Measurements from ENCODE around the gene GPR62. TPM values are rescaled to one million over a fixed set of nuclear protein-coding genes. Genes with fewer than 3 reads are reported as not detected.
"Not testable (repeated sequence)": the region's sequence is repeated elsewhere in the genome, so short reads cannot be mapped to it uniquely, and the experiment has no call there.

GPR62 gene, protein sequence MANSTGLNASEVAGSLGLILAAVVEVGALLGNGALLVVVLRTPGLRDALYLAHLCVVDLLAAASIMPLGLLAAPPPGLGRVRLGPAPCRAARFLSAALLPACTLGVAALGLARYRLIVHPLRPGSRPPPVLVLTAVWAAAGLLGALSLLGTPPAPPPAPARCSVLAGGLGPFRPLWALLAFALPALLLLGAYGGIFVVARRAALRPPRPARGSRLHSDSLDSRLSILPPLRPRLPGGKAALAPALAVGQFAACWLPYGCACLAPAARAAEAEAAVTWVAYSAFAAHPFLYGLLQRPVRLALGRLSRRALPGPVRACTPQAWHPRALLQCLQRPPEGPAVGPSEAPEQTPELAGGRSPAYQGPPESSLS
- total RNA-seq = under 1 TPM in 1 of 2 donors, not detected in 1; 0.10 TPM

GRCh38 chr3:51955175-51955892 is at the start of gene GPR62:
Gene GPR62 (plus strand): TSS chr3:51955381. CDS start chr3:51955653, 272 bp downstream.
- Mint-ChIP-seq H3K4me1 (ENCODE audit: low read depth) (no peaks in the 10 kb centered on the region), H3K27ac (no peak within 1 kb of the TSS), H3K9me3 (no peaks in the 10 kb centered on the region), H3K27me3 (ENCODE audit: low read depth) (peaks cover 27% of the 10 kb centered on the region), H3K4me3 (peak within 1 kb of the TSS; percentile 48 to 65), H3K36me3 (ENCODE audit: insufficient read depth in 2 of 2) (peaks cover 0 to 2% of the 10 kb centered on the region in 2 donors)
- ATAC-seq (replicated peaks in 1 of 2) (no peak), DNase-seq (no peak)

GRCh38 chr3:51908026-51908425 is 47.2 kb upstream of the GPR62 start:
- no peak for DNase-seq
- peaks cover 38% of the 10 kb centered on the region for H3K27me3 Mint-ChIP-seq (ENCODE audit: low read depth)
- H3K4me1 Mint-ChIP-seq (ENCODE audit: low read depth) = no peaks in the 10 kb centered on the region
- no peak overlapping the region for H3K27ac Mint-ChIP-seq
- peaks cover 5 to 9% of the 10 kb centered on the region in 2 donors for H3K9me3 Mint-ChIP-seq
- no peak for ATAC-seq (replicated peaks in 1 of 2)
- no peak overlapping the region for H3K4me3 Mint-ChIP-seq
- H3K36me3 Mint-ChIP-seq (ENCODE audit: insufficient read depth in 2 of 2) = peaks cover 8 to 15% of the 10 kb centered on the region in 2 donors

- no peaks in the 10 kb centered on the region for H3K9me3 Mint-ChIP-seq
- H3K27ac Mint-ChIP-seq = no peak overlapping the region
- no peaks in the 10 kb centered on the region for H3K36me3 Mint-ChIP-seq (ENCODE audit: insufficient read depth in 2 of 2)
- DNase-seq (no peak), ATAC-seq (replicated peaks in 1 of 2) (no peak)
- H3K4me1 Mint-ChIP-seq (ENCODE audit: low read depth) = no peaks in the 10 kb centered on the region
- H3K4me3 Mint-ChIP-seq = no peak overlapping the region
- H3K27me3 Mint-ChIP-seq (ENCODE audit: low read depth) = no peaks in the 10 kb centered on the region
Measured at GRCh38 chr3:51916418-51916817, 38.8 kb upstream of the GPR62 start.

DNA sequence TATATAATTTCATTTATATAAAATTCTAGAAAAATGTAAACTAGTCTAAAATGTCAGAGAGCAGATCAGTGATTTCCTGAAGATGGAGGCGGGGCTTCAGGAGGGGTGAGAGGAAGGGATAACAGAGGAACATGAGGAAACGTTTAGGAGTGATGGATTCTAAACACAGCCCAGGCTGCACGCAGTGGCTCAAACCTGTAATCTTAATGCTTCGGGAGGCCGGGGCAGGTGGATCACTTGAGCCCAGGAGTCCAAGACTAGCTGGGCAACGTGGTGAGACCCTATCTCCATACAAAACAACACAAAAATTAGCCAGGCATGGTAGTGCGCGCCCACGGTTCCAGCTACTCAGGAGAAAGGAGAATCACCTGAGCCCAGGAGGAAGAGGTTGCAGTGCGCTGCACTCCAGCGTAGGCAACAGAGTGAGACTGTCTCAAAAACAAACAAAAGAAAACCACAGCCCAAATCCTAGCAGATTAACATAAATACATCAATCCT is 34.1 kb upstream of the GPR62 start:
- ATAC-seq (replicated peaks in 1 of 2) = no peak
- Mint-ChIP-seq H3K36me3 (ENCODE audit: insufficient read depth in 2 of 2) (no peaks in the 10 kb centered on the region), H3K27ac (no peak overlapping the region), H3K9me3 (no peaks in the 10 kb centered on the region), H3K4me3 (no peak overlapping the region), H3K4me1 (ENCODE audit: low read depth) (no peaks in the 10 kb centered on the region), H3K27me3 (ENCODE audit: low read depth) (no peaks in the 10 kb centered on the region)
- DNase-seq = no peak

- no peak for ATAC-seq (replicated peaks in 1 of 2)
- peaks cover 0 to 2% of the 10 kb centered on the region in 2 donors for H3K36me3 Mint-ChIP-seq (ENCODE audit: insufficient read depth in 2 of 2)
Measured at GRCh38 chr3:51927061-51927977, 27.9 kb upstream of the GPR62 start.

DNA sequence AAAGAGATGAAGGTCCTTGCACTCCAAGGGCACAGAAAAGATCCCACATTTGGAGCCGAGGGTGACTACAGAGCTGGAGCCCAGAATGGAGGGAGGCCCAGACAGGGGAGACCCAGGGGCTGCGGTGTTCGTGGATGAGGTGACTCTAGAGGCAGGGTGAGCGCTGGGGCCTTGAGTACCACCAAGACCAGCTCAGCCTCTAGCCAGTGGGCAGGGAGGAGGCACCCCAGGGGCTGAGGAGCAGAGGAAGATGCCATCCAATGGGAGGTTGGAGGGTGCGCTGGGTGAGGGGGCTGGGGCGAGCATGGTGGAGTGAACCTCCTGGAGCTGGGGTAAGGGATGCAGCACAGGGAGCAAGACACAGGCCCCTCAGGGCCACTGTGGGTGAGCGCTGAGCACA is 26.7 kb upstream of the GPR62 start:
- Mint-ChIP-seq H3K4me3 (no peak overlapping the region), H3K27me3 (ENCODE audit: low read depth) (no peaks in the 10 kb centered on the region), H3K36me3 (ENCODE audit: insufficient read depth in 2 of 2) (peaks cover 0 to 2% of the 10 kb centered on the region in 2 donors), H3K9me3 (no peaks in the 10 kb centered on the region), H3K27ac (no peak overlapping the region), H3K4me1 (ENCODE audit: low read depth) (no peaks in the 10 kb centered on the region)
- no peak for DNase-seq
- no peak for ATAC-seq (replicated peaks in 1 of 2)

More at GRCh38 chr3:51927061-51927977, 27.9 kb upstream of the GPR62 start:
- DNase-seq = no peak
- no peak overlapping the region for H3K27ac Mint-ChIP-seq
- H3K4me1 Mint-ChIP-seq (ENCODE audit: low read depth) = no peaks in the 10 kb centered on the region
- no peak overlapping the region for H3K4me3 Mint-ChIP-seq
- H3K27me3 Mint-ChIP-seq (ENCODE audit: low read depth) = no peaks in the 10 kb centered on the region
- H3K9me3 Mint-ChIP-seq = no peaks in the 10 kb centered on the region

DNA sequence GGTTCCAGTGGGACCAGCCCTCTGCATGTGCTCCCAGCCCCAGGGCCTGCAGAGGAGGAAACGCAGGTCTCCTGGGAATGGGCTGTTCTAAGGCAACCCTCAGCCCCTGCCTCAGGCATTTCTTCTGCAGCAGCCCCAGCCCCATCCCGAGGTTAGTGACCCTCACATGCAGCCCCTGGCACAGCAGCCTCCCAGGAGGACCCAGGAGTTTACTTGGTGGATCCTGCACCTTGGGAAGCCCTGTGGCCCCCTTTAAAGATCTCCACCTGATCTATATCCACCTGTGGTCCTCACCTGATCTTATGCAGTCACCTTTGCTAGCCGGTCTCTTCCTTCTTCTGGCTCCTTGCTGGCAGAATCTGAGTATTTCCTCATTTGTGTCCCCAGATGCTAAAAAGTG is 26.2 kb upstream of the GPR62 start:
- not testable (repeated sequence) for DNase-seq; ATAC-seq (replicated peaks in 1 of 2); H3K36me3 Mint-ChIP-seq (ENCODE audit: insufficient read depth in 2 of 2); H3K27ac Mint-ChIP-seq; H3K4me1 Mint-ChIP-seq (ENCODE audit: low read depth); H3K9me3 Mint-ChIP-seq; H3K4me3 Mint-ChIP-seq; H3K27me3 Mint-ChIP-seq (ENCODE audit: low read depth)

GRCh38 chr3:51929420-51930003 is 25.7 kb upstream of the GPR62 start:
- H3K36me3 Mint-ChIP-seq (ENCODE audit: insufficient read depth in 2 of 2) = peaks cover under 1 to 2% of the 10 kb centered on the region in 2 donors
- ATAC-seq (replicated peaks in 1 of 2) (no peak), DNase-seq (no peak)
- no peaks in the 10 kb centered on the region for H3K9me3 Mint-ChIP-seq
- no peaks in the 10 kb centered on the region for H3K27me3 Mint-ChIP-seq (ENCODE audit: low read depth)
- H3K27ac Mint-ChIP-seq = no peak overlapping the region
- no peak overlapping the region for H3K4me3 Mint-ChIP-seq
- H3K4me1 Mint-ChIP-seq (ENCODE audit: low read depth) = no peaks in the 10 kb centered on the region

DNA sequence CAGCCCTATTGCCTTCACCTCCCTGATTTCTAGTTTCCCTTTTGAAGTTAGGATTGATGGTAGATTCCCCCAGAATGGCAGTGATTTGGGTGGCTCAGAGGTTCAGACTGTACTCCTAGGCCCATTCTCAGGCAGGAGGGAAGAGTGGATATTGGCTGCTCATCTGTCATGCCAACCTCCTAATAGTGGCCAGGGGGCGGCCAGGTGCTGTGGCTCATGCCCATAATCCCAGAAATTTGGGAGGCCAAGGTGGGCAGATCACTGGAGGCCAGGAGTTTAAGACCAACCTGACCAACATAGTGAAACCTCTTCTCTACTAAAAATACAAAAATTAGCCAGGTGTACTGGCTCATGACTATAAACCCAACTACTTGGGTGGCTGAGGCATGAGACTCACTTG is 24.7 kb upstream of the GPR62 start:
- Mint-ChIP-seq H3K27ac (no peak overlapping the region), H3K9me3 (no peaks in the 10 kb centered on the region), H3K36me3 (ENCODE audit: insufficient read depth in 2 of 2) (peaks cover 2 to 4% of the 10 kb centered on the region in 2 donors), H3K4me3 (no peak overlapping the region), H3K27me3 (ENCODE audit: low read depth) (no peaks in the 10 kb centered on the region), H3K4me1 (ENCODE audit: low read depth) (no peaks in the 10 kb centered on the region)
- no peak for DNase-seq
- no peak for ATAC-seq (replicated peaks in 1 of 2)

- DNase-seq (no peak), ATAC-seq (replicated peaks in 1 of 2) (no peak)
- Mint-ChIP-seq H3K27me3 (ENCODE audit: low read depth) (no peaks in the 10 kb centered on the region), H3K4me3 (no peak overlapping the region), H3K27ac (no peak overlapping the region), H3K36me3 (ENCODE audit: insufficient read depth in 2 of 2) (peaks cover 4 to 7% of the 10 kb centered on the region in 2 donors), H3K4me1 (ENCODE audit: low read depth) (no peaks in the 10 kb centered on the region), H3K9me3 (no peaks in the 10 kb centered on the region)
Measured at GRCh38 chr3:51931756-51932155, 23.4 kb upstream of the GPR62 start.

DNA sequence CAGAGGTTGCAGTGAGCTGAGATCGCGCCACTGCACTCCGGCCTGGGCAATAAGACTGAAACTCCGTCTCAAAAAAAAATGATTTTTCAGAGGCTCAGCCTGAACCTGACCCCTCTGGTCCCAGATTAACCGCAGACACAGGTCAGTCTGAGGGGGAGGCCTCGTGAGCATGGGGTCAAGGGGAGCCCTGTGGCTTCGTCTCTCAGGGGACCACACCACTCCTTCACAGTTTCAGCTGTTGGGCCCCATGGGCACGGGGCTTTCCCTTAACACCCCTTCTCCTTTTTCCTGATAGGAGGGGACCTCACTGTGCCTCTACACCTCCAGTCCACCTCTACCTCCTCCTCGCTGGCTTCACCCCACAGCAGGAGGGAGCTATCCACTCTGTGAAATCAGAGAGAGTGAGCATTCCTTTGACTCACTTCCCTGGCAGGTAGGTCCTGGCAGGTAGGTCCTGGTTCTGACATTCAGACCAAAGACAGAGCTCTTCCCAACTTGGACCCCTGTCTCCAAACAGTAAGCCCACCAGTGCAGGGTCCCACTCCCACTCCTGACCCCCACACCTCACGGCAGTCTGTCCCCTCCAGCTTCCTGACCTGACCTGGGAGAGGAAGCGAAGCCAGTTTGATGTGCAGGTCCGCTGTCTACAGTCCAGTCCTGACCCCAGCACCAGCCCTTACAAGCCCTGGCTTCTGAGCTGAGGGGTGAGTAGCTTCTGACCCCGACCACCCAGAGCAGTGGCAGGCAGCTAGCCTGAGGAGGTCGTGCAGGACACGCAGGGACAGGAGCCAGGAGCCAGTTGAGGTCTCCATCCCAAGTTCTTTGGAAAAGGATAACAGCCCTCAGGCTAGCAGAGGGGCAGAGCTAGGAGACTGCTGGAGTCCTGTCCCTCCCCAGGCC is 22.5 kb upstream of the GPR62 start:
- Mint-ChIP-seq H3K27me3 (ENCODE audit: low read depth) (no peaks in the 10 kb centered on the region), H3K4me3 (no peak overlapping the region), H3K36me3 (ENCODE audit: insufficient read depth in 2 of 2) (peaks cover 4 to 11% of the 10 kb centered on the region in 2 donors), H3K9me3 (no peaks in the 10 kb centered on the region), H3K27ac (no peak overlapping the region), H3K4me1 (ENCODE audit: low read depth) (no peaks in the 10 kb centered on the region)
- DNase-seq = no peak
- no peak for ATAC-seq (replicated peaks in 1 of 2)

Data from activated T-cell treated with anti-CD3 and anti-CD28 coated beads, Interleukin-2, amount 50 U/mL, for 72 hours (primary cell).